Liver (tissue), 3 donors: ENCODE measurements around the gene CDC26.

Experiments
- CTCF ChIP-seq: fragments of 150-350 bp; IDR thresholded peaks from 2 replicates; pipeline ENCODE4 v1.5.1; 2017; ENCODE audit warnings: improper control_type of control experiment, low read depth, low read length; ENCODE audit not compliant: missing input control
- EGR1 ChIP-seq, 2 donors: IDR thresholded peaks; 2 replicates each; pipeline ENCODE4 v1.6.1; 2016 to 2018; ENCODE audit warnings: antibody characterized with exemption in 2 of 2, low read depth in 2 of 2
- FOXA1 ChIP-seq: IDR thresholded peaks from 2 replicates; pipeline ENCODE4 v1.6.1; 2016; ENCODE audit warnings: antibody characterized with exemption
- HNF4G ChIP-seq: IDR thresholded peaks from 2 replicates; pipeline ENCODE4 v1.6.1; 2016; ENCODE audit warnings: antibody characterized with exemption
- JUND ChIP-seq, 2 donors: IDR thresholded peaks; 2 replicates each; pipeline ENCODE4 v1.6.1; 2016; ENCODE audit warnings: antibody characterized with exemption in 2 of 2
- RAD21 ChIP-seq, 2 donors: IDR thresholded peaks; 2 replicates each; pipeline ENCODE4 v1.6.1; 2016; ENCODE audit warnings: antibody characterized with exemption in 2 of 2, mild to moderate bottlenecking in 2 of 2
- REST ChIP-seq: IDR thresholded peaks from 2 replicates; pipeline ENCODE4 v1.6.1; 2016; ENCODE audit warnings: antibody characterized with exemption, mild to moderate bottlenecking
- SP1 ChIP-seq: IDR thresholded peaks from 2 replicates; pipeline ENCODE4 v1.6.1; 2018; ENCODE audit warnings: antibody characterized with exemption, mild to moderate bottlenecking
- TAF1 ChIP-seq: conservative IDR thresholded peaks from 2 replicates; pipeline ENCODE4 v1.6.1; 2016; ENCODE audit warnings: antibody characterized with exemption, mild to moderate bottlenecking
- YY1 ChIP-seq: IDR thresholded peaks from 2 replicates; pipeline ENCODE4 v1.6.1; 2016; ENCODE audit warnings: antibody characterized with exemption, mild to moderate bottlenecking
- TF ChIP-seq, protein P1 (sequence below): IDR thresholded peaks from 2 replicates; pipeline ENCODE4 v1.6.1; 2016; ENCODE audit warnings: antibody characterized with exemption
- donor health status: healthy.
- donor health status: healthy.

GRCh38 chr9:113220467-113221002 is 54.8 kb downstream of the CDC26 start:
- TF ChIP-seq, protein P1, sequence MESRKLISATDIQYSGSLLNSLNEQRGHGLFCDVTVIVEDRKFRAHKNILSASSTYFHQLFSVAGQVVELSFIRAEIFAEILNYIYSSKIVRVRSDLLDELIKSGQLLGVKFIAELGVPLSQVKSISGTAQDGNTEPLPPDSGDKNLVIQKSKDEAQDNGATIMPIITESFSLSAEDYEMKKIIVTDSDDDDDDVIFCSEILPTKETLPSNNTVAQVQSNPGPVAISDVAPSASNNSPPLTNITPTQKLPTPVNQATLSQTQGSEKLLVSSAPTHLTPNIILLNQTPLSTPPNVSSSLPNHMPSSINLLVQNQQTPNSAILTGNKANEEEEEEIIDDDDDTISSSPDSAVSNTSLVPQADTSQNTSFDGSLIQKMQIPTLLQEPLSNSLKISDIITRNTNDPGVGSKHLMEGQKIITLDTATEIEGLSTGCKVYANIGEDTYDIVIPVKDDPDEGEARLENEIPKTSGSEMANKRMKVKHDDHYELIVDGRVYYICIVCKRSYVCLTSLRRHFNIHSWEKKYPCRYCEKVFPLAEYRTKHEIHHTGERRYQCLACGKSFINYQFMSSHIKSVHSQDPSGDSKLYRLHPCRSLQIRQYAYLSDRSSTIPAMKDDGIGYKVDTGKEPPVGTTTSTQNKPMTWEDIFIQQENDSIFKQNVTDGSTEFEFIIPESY, result no peak
- TF ChIP-seq CTCF (no peak), RAD21 (IDR thresholded peaks at IDR 0.05) (no peak), FOXA1 (no peak), REST (no peak), SP1 (no peak), EGR1 (IDR thresholded peaks at IDR 0.05; ENCODE audit: low read depth in 2 of 2) (no peak), JUND (IDR thresholded peaks at IDR 0.05) (no peak), YY1 (no peak), TAF1 (no peak), HNF4G (no peak)
